HUES6 (cell line): Measurements from ENCODE around the gene SH3PXD2B.

Source experiments
- H3K27ac ChIP-seq: 2 replicates; pipeline ENCODE4 v1.7.0; 2013; ENCODE audit warnings: low read depth, mild to moderate bottlenecking, low read length, inconsistent platforms
- H3K27me3 ChIP-seq: 2 replicates; pipeline ENCODE4 v1.6.1; 2013; ENCODE audit warnings: low read length; ENCODE audit not compliant: control insufficient read depth, insufficient read depth
- H3K36me3 ChIP-seq: 2 replicates; pipeline ENCODE4 v1.6.1; 2013; ENCODE audit warnings: low read length; ENCODE audit not compliant: control insufficient read depth, insufficient read depth
- H3K4me1 ChIP-seq: 2 replicates; pipeline ENCODE4 v1.6.1; 2013; ENCODE audit warnings: low read length; ENCODE audit not compliant: control insufficient read depth, insufficient read depth
- H3K4me3 ChIP-seq: 2 replicates; pipeline ENCODE4 v1.5.1; 2013; ENCODE audit warnings: low read depth, low read length
- H3K9ac ChIP-seq: one replicate; pipeline ENCODE4 v1.6.1; 2013; ENCODE audit warnings: mild to moderate bottlenecking, low read length
- H3K9me3 ChIP-seq: 2 replicates; pipeline ENCODE4 v1.6.1; 2013; ENCODE audit warnings: low read depth, low read length; ENCODE audit not compliant: control insufficient read depth, insufficient read depth

SH3PXD2B gene

GRCh38 chr5:172276214-172276613 is 178.1 kb downstream of the SH3PXD2B start:
- Histone ChIP-seq H3K27me3 (no peaks in the 10 kb centered on the region), H3K4me1 (peaks cover 11% of the 10 kb centered on the region), H3K4me3 (no peak overlapping the region), H3K9ac (no peak overlapping the region), H3K9me3 (no peaks in the 10 kb centered on the region), H3K36me3 (0 out of 2 replicates have a peak, but pooled peaks cover 3% of the 10 kb centered on the region), H3K27ac (no peak overlapping the region)
